Muscle of leg (tissue), 11 donors: Measurements from ENCODE around the gene PNPLA1. TPM values are rescaled to one million over a fixed set of nuclear protein-coding genes. Genes with fewer than 3 reads are reported as not detected.

Source experiments
- DNase-seq: peaks from one replicate; pipeline ENCODE4 v3.0.0; 2013
- H3K27ac ChIP-seq: one replicate; pipeline ENCODE4 v1.5.1; 2013; ENCODE audit warnings: mild to moderate bottlenecking, low read length, control low read depth
- H3K27me3 ChIP-seq: one replicate; pipeline ENCODE4 v1.6.1; 2013; ENCODE audit warnings: low read length; ENCODE audit not compliant: control insufficient read depth, insufficient read depth
- H3K36me3 ChIP-seq: one replicate; pipeline ENCODE4 v1.6.1; 2013; ENCODE audit warnings: low read length; ENCODE audit not compliant: control insufficient read depth, insufficient read depth
- H3K4me1 ChIP-seq: one replicate; pipeline ENCODE4 v1.6.1; 2013; ENCODE audit warnings: low read length; ENCODE audit not compliant: control insufficient read depth, insufficient read depth
- H3K4me3 ChIP-seq: one replicate; pipeline ENCODE4 v1.5.1; 2013; ENCODE audit warnings: low read length, control low read depth
- H3K9me3 ChIP-seq: replicated peaks from 2 replicates; pipeline ENCODE4 v1.6.1; 2013; ENCODE audit warnings: low read depth, low read length; ENCODE audit not compliant: control insufficient read depth
- WGBS: methylation state at CpG from one replicate; pipeline ENCODE4 v1.1.5; 2013; ENCODE audit warnings: missing lambda C conversion rate; ENCODE audit not compliant: insufficient coverage; 5-methylcytosine and 5-hydroxymethylcytosine counted together
- polyA plus RNA-seq, 8 donors: library from polyadenylated mRNA; unstranded; fragments of 120-200 nt; gene quantifications; one replicate each; pipeline versions ENCODE4 v1.2.1 to v1.2.3, GENCODE V29; 2013; ENCODE audit warnings: inconsistent platforms in 1 of 8, low replicate concordance in 1 of 8; ENCODE audit not compliant: insufficient read length in 8 of 8, insufficient read depth in 1 of 8
- total RNA-seq: library from RNA; stranded (reverse); fragments of 120-200 nt; gene quantifications from one replicate; pipeline ENCODE4 v1.2.4, GENCODE V29; 2013

Gene PNPLA1
- total and polyA plus RNA-seq, 9 donors = 0.05 to 0.45 (median 0.11) TPM; not detected in 4

DNA sequence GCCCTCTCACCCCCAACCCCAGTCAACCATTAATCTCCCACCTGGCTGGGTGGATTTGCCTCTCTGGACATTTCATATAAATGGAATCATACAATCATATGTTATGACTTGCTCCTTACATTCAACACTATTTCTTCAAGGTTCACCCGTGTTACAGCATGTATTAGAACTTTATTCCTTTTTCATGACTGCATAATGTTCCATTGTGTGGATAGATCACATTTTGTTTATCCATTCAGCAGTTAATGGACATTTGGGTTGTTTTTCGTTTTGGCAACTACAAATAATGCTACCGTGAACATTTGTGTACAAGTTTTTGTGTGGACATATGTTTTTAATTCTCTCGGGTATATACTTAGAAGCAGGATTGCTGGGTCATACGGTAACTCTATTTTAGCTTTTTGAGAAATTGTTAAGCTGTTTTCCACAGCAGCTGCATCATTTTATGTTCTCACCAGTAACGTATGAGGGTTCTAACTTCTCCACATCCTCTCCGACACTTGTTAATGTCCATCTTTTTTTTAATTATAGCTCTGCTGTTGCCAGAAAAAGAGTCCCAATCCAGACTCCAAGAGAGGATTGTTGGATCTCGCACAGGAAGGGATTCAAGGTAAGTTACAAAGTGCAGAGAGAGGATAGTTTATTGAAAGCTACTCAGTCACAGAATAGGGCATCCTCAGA lies 82.8 kb downstream of the PNPLA1 start:
- Histone ChIP-seq H3K4me1 (peaks cover 2% of the 10 kb centered on the region), H3K27me3 (peaks cover 8% of the 10 kb centered on the region), H3K36me3 (no peaks in the 10 kb centered on the region), H3K27ac (no peak overlapping the region), H3K9me3 (peaks cover 5% of the 10 kb centered on the region), H3K4me3 (no peak overlapping the region)
- WGBS = 70% methylated on average over 2 of the region's 8 CpGs
- DNase-seq = no peak

GRCh38 chr6:36353411-36353915 lies 83.6 kb downstream of the PNPLA1 start:
- Histone ChIP-seq H3K27me3 (peaks cover 8% of the 10 kb centered on the region), H3K27ac (no peak overlapping the region), H3K36me3 (no peaks in the 10 kb centered on the region), H3K4me1 (peaks cover 9% of the 10 kb centered on the region), H3K9me3 (peaks cover 5% of the 10 kb centered on the region), H3K4me3 (no peak overlapping the region)
- no peak for DNase-seq
- 57% methylated on average over 1 of the region's 4 CpGs for WGBS

DNA sequence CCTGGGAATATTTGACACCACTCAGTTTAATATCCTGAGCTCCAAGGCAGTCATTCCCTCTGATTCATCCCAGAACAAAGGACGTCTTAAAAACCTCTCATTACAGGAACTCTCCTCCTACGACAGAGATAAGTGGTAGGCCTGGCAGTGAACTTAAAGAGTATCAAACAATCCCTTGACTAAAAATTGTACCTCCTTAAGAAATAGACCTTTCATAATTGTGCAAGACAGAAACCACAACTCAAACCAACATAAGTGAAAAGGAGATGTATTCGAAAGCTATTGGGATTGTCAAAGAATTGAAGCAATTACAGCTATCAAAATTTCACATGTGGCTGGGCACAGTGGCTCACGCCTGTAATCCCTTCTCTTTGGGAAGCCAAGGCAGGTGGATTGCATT lies 86.0 kb downstream of the PNPLA1 start:
- Histone ChIP-seq H3K9me3 (peaks cover 5% of the 10 kb centered on the region), H3K4me3 (no peak overlapping the region), H3K4me1 (peaks cover 20% of the 10 kb centered on the region), H3K27me3 (peaks cover 8% of the 10 kb centered on the region), H3K36me3 (no peaks in the 10 kb centered on the region), H3K27ac (no peak overlapping the region)
- DNase-seq = no peak
- WGBS = 40% methylated on average over 1 of the region's 4 CpGs

DNA sequence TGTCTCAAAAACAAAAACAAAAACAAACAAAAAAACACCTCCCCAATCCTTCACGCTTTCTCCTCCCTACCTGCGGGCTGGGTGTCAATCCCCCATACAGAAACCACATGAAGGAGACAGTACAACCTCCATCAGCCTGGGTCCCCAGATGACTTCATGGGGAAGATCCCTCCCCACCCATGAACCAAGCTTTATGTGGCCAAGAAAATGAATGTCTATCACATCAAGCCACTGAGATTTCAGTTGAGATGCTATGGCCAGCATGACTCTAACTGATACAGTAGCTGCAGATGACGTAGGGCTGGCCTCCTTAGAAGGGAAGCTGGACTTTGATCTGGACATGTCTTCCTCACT lies 88.0 kb downstream of the PNPLA1 start:
- no peaks in the 10 kb centered on the region for H3K9me3 ChIP-seq
- WGBS = 64% methylated on average over 1 of the region's 3 CpGs
- H3K4me1 ChIP-seq = peaks cover 20% of the 10 kb centered on the region
- no peak overlapping the region for H3K27ac ChIP-seq
- no peaks in the 10 kb centered on the region for H3K36me3 ChIP-seq
- no peak overlapping the region for H3K4me3 ChIP-seq
- peaks cover 10% of the 10 kb centered on the region for H3K27me3 ChIP-seq
- DNase-seq = no peak

Other genes starting within 250 kb of the PNPLA1 start
- not detected for gene SLC26A8, start 245.4 kb upstream of the PNPLA1 start, total RNA-seq
- gene SLC26A8, start 245.4 kb upstream of the PNPLA1 start, polyA plus RNA-seq = under 1 TPM in 5 of 8 donors, not detected in 3; 0.08 to 0.38 (median 0.16) TPM
- 36.8 TPM for gene MAPK14, start 242.3 kb upstream of the PNPLA1 start, total RNA-seq
- 10 to 100 TPM; 27.5 to 36.3 (median 32.3) TPM for gene MAPK14, start 242.3 kb upstream of the PNPLA1 start, polyA plus RNA-seq
- gene MAPK13, start 139.5 kb upstream of the PNPLA1 start, total RNA-seq = 2.3 TPM
- gene MAPK13, start 139.5 kb upstream of the PNPLA1 start, polyA plus RNA-seq = 10 to 100 TPM in 2 of 8 donors, 1 to 10 TPM in 6; 3.3 to 11.6 (median 6.0) TPM
- gene BRPF3, start 73.3 kb upstream of the PNPLA1 start, total RNA-seq = 10.1 TPM
- 10 to 100 TPM; 19.7 to 32.3 (median 25.2) TPM for gene BRPF3, start 73.3 kb upstream of the PNPLA1 start, polyA plus RNA-seq
- gene BNIP5, start 66.8 kb downstream of the PNPLA1 start, total RNA-seq = 0.04 TPM
- under 1 TPM in 6 of 8 donors, not detected in 2; 0.04 to 0.65 (median 0.07) TPM for gene BNIP5, start 66.8 kb downstream of the PNPLA1 start, polyA plus RNA-seq
- 0.04 TPM for gene ETV7, start 117.6 kb downstream of the PNPLA1 start, total RNA-seq
- gene ETV7, start 117.6 kb downstream of the PNPLA1 start, polyA plus RNA-seq = under 1 TPM in 6 of 8 donors, not detected in 2; 0.11 to 0.48 (median 0.17) TPM
- 0.04 TPM for gene PXT1, start 172.8 kb downstream of the PNPLA1 start, total RNA-seq
- gene PXT1, start 172.8 kb downstream of the PNPLA1 start, polyA plus RNA-seq = under 1 TPM in 4 of 8 donors, not detected in 4; 0.05 to 0.15 (median 0.09) TPM
- 59.2 TPM for gene KCTD20, start 172.9 kb downstream of the PNPLA1 start, total RNA-seq
- 10 to 100 TPM; 37.4 to 63.7 (median 46.4) TPM for gene KCTD20, start 172.9 kb downstream of the PNPLA1 start, polyA plus RNA-seq